Right atrium auricular region (tissue), 2 donors: ENCODE data around the gene TMEM59L. TPM values are rescaled to one million over a fixed set of nuclear protein-coding genes. Genes with fewer than 3 reads are reported as not detected.

Source experiments
- DNase-seq: peaks from one replicate; pipeline ENCODE4 v3.0.0-alpha.2; 2019; ENCODE audit warnings: low spot score
- H3K27ac ChIP-seq, 2 donors: fragments of 200-600 bp; sonication (generic); 1 replicate in 1 of 2; 2 replicates in 1 of 2; pipeline ENCODE4 v1.5.1; 2016 to 2019
- H3K27me3 ChIP-seq, 2 donors: fragments of 200-600 bp; sonication (generic); one replicate each; pipeline versions ENCODE4 v1.5.1 to v1.6.0; 2017 to 2019
- H3K36me3 ChIP-seq: fragments of 200-600 bp; sonication (generic); one replicate; pipeline ENCODE4 v1.5.1; 2016
- H3K4me1 ChIP-seq, 2 donors: fragments of 200-600 bp; sonication (generic); one replicate each; pipeline versions ENCODE4 v1.5.1 to v1.6.0; 2017 to 2019
- H3K4me3 ChIP-seq, 2 donors: fragments of 200-600 bp; sonication (generic); 1 replicate in 1 of 2; 2 replicates in 1 of 2; pipeline ENCODE4 v1.5.1; 2017 to 2019; ENCODE audit warnings: mild to moderate bottlenecking in 1 of 2, moderate library complexity in 1 of 2
- H3K9me3 ChIP-seq, 2 donors: fragments of 200-600 bp; sonication (generic); one replicate each; pipeline ENCODE4 v1.5.1; 2019
- CTCF ChIP-seq, 2 donors: fragments of 200-600 bp; sonication (generic); IDR thresholded peaks; one replicate each; pipeline ENCODE4 v1.5.1; 2019; ENCODE audit warnings: antibody characterized with exemption in 2 of 2
- total RNA-seq, 2 donors: library from RNA; depleted of rRNA; stranded (reverse); fragments of >200 nt; gene quantifications; one replicate each; pipeline ENCODE4 v1.1.0, GENCODE V29; 2016

The TMEM59L gene
- total RNA-seq, 2 donors from 2014 or later, result 2.2 to 3.0 TPM

- H3K4me1 ChIP-seq, result peaks cover 0 to 17% of the 10 kb centered on the region in 2 donors
- H3K36me3 ChIP-seq, result peaks cover 36% of the 10 kb centered on the region
- no peaks in the 10 kb centered on the region for H3K9me3 ChIP-seq
- no peak for TF ChIP-seq CTCF (IDR thresholded peaks at IDR 0.05)
- H3K27ac ChIP-seq, result no peak overlapping the region
- H3K27me3 ChIP-seq, result no peaks in the 10 kb centered on the region
- no peak overlapping the region for H3K4me3 ChIP-seq
- no peak for DNase-seq
Measured at GRCh38 chr19:18576383-18576782, 36.3 kb upstream of the TMEM59L start.

- no peak for DNase-seq
- Histone ChIP-seq H3K4me3 (no peak overlapping the region), H3K4me1 (peaks cover 0 to 13% of the 10 kb centered on the region in 2 donors), H3K9me3 (no peaks in the 10 kb centered on the region), H3K27me3 (no peaks in the 10 kb centered on the region), H3K27ac (no peak overlapping the region), H3K36me3 (peaks cover 36% of the 10 kb centered on the region)
- TF ChIP-seq CTCF (IDR thresholded peaks at IDR 0.05), result no peak
Measured at GRCh38 chr19:18577365-18577914, 35.2 kb upstream of the TMEM59L start.

- Histone ChIP-seq H3K27ac (no peak overlapping the region), H3K27me3 (no peaks in the 10 kb centered on the region), H3K4me3 (no peak overlapping the region), H3K9me3 (no peaks in the 10 kb centered on the region), H3K4me1 (no peaks in the 10 kb centered on the region), H3K36me3 (peaks cover 13% of the 10 kb centered on the region)
- TF ChIP-seq CTCF (IDR thresholded peaks at IDR 0.05), result no peak
- no peak for DNase-seq
Measured at GRCh38 chr19:18580311-18580710, 32.4 kb upstream of the TMEM59L start.

- DNase-seq, result no peak
- no peak overlapping the region for H3K27ac ChIP-seq
- H3K27me3 ChIP-seq, result no peaks in the 10 kb centered on the region
- TF ChIP-seq CTCF (IDR thresholded peaks at IDR 0.05), result no peak
- no peaks in the 10 kb centered on the region for H3K9me3 ChIP-seq
- peaks cover 0 to 18% of the 10 kb centered on the region in 2 donors for H3K4me1 ChIP-seq
- peaks cover 10% of the 10 kb centered on the region for H3K36me3 ChIP-seq
- no peak overlapping the region for H3K4me3 ChIP-seq
Measured at GRCh38 chr19:18586306-18586705, 26.4 kb upstream of the TMEM59L start.

- Histone ChIP-seq H3K4me3 (no peak overlapping the region), H3K27ac (no peak overlapping the region)
Measured at GRCh38 chr19:18587561-18587960, 25.1 kb upstream of the TMEM59L start.

More at GRCh38 chr19:18587561-18587960, 25.1 kb upstream of the TMEM59L start:
- no peaks in the 10 kb centered on the region for H3K27me3 ChIP-seq
- H3K4me1 ChIP-seq, result peaks cover 0 to 18% of the 10 kb centered on the region in 2 donors
- no peak for DNase-seq
- TF ChIP-seq CTCF (IDR thresholded peaks at IDR 0.05), result no peak
- no peaks in the 10 kb centered on the region for H3K9me3 ChIP-seq
- peaks cover 10% of the 10 kb centered on the region for H3K36me3 ChIP-seq
